Activated CD4-positive, alpha-beta T cell treated with anti-CD3 and anti-CD28 coated beads for 36 hours (primary cell): ENCODE measurements around the gene TMEM134. TPM values are rescaled to one million over a fixed set of nuclear protein-coding genes. Genes with fewer than 3 reads are reported as not detected.

ENCODE experiments used
- ATAC-seq: fragments of 200-7000 bp; cut with Tn5 transposase; one replicate; pipeline ENCODE4 v1.10.0; 2021; ENCODE audit warnings: mild to moderate bottlenecking, moderate library complexity
- CTCF ChIA-PET: fragments of 350-600 bp; sonication (Branson Sonifier 250); formaldehyde crosslinking; loops from one replicate; lab custom pipeline; 2021; ENCODE audit warnings: antibody characterized with exemption; lab: Charles Lee
- POLR2A ChIA-PET: fragments of 350-600 bp; sonication (Branson Sonifier 250); formaldehyde crosslinking; loops from one replicate; lab custom pipeline; 2021; ENCODE audit warnings: antibody characterized with exemption, inconsistent platforms; lab: Charles Lee
- DNase-seq: peaks from one replicate; pipeline ENCODE4 v3.0.0-alpha.2; 2020
- H3K27ac Mint-ChIP-seq: one replicate; pipeline ENCODE4 v1.8.0; 2021; ENCODE audit warnings: mixed read lengths
- H3K27me3 Mint-ChIP-seq: one replicate; pipeline ENCODE4 v1.8.0; 2021; ENCODE audit warnings: mixed read lengths
- H3K36me3 Mint-ChIP-seq: one replicate; pipeline ENCODE4 v1.8.0; 2021; ENCODE audit warnings: low read depth, mixed read lengths
- H3K4me1 Mint-ChIP-seq: one replicate; pipeline ENCODE4 v1.8.0; 2021; ENCODE audit warnings: mixed read lengths
- H3K4me3 Mint-ChIP-seq: one replicate; pipeline ENCODE4 v1.8.0; 2021; ENCODE audit warnings: mild to moderate bottlenecking, moderate library complexity, mixed read lengths
- H3K9me3 Mint-ChIP-seq: one replicate; pipeline ENCODE4 v1.8.0; 2021; ENCODE audit warnings: low read depth, mixed read lengths
- intact Hi-C, 2 experiments: fragments of 100-400 bp; cut with DNase I in 1 of 2; cut with micrococcal nuclease in 1 of 2; formaldehyde crosslinking; loops; one replicate each; pipeline versions ENCODE4 v1.14.2 to v1.15.1; 2022 to 2024; cut with DNase I, micrococcal nuclease
- total RNA-seq, 2 experiments: library from RNA; stranded (reverse); gene quantifications; one replicate each; pipeline ENCODE4 v1.2.3, GENCODE V29; 2021

TMEM134 gene
- total RNA-seq, 2 experiments from 2014 or later: 69.9 to 74.7 TPM

- ChIA-PET POLR2A (no interaction called here), CTCF (interaction anchor here (0.9 kb wide), 1 partner anchor 111 kb away, joined by 5 read pairs; no protein-coding TSS in a partner anchor)
- intact Hi-C loops: no loop called here
- no peak for ATAC-seq
- Mint-ChIP-seq H3K9me3 (no peaks in the 10 kb centered on the region), H3K4me3 (no peak overlapping the region), H3K36me3 (no peaks in the 10 kb centered on the region), H3K4me1 (peaks cover 8% of the 10 kb centered on the region), H3K27ac (no peak overlapping the region), H3K27me3 (no peaks in the 10 kb centered on the region)
- DNase-seq: no peak
Measured at GRCh38 chr11:67456068-67456705, 12.9 kb downstream of the TMEM134 start.

DNA sequence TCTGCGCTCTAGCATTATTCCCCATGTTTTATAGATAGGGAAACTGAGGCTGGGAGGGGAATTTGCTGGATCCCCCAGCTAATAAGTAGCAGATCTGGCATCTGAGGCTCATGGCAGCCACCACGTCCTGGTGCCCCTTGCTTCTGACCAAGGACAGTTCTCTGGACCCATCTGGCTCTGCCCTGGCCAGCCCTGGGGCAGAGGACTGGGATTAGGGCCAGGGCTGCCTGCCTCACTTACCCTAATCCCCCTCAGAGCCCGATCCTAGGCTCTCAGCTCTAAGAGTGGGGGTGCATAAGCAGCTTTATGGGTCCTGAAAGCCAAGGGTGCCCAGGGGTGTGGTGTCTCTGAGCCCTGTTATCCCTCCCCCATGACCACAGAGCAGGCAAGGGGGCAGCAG is 14.0 kb downstream of the TMEM134 start, which contains the start of gene CABP4:
Gene CABP4, plus strand, starts transcription at position 301 of the 400 bp plus-strand sequence. Its CDS starts 70 bp downstream, at position 371.
- intact Hi-C loops: no loop called here
- ATAC-seq (no peak), DNase-seq (no peak)
- Mint-ChIP-seq H3K4me3 (no peak within 1 kb of the TSS), H3K9me3 (no peaks in the 10 kb centered on the region), H3K27ac (no peak within 1 kb of the TSS), H3K27me3 (no peaks in the 10 kb centered on the region), H3K4me1 (peaks cover 7% of the 10 kb centered on the region), H3K36me3 (no peaks in the 10 kb centered on the region)
- POLR2A ChIA-PET: no interaction called here
- CTCF ChIA-PET: no interaction called here

DNA sequence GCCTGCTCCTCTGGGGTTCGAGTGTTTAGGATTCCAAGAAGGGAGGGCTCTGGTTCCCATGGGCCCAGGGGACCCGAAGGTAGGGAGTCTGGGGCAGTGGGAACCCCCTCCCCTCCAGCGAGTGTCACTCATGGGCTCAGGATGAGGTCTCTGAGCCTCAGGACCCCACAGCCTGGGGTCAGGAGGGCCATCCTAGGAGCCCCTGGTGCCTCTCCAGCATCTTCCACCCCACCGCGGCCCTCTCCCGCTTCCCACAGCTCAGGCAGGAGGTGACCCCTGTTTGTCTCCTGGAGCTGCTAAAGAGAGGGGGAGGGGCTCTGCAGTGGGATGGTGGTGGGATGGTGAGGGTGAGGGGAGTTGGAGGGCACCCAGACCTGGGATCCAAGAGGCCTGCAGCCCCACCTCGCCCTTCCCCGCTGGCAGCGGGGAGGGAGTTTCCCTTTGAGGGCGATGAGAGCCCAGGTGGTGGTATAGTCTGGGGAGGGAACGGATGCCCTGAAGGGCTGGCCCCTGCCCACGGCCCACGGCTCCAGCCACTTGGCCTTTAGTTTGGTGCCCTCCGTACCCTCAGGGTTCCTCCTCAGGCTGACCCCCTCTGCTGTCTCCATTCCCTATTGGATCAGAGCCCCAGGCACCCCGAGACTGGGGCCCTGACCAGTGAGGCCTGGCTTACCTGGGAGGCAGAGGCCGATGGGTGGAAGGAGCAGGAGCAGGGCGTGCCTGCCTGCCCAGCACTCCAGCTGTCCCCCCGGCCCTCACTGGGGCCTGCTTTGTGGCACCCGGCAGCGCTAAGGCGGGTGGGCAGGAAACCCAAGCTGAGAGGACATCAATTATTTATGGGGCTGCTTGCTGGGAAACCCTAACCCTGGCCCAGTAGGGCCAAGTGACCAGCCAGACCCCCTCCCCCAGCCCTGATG is 15.0 kb downstream of the TMEM134 start:
- H3K27me3 Mint-ChIP-seq: no peaks in the 10 kb centered on the region
- no peak overlapping the region for H3K27ac Mint-ChIP-seq
- H3K36me3 Mint-ChIP-seq: no peaks in the 10 kb centered on the region
- H3K4me3 Mint-ChIP-seq: no peak overlapping the region
- no peak for DNase-seq
- POLR2A ChIA-PET: no interaction called here
- H3K4me1 Mint-ChIP-seq: peaks cover 10% of the 10 kb centered on the region
- ATAC-seq: no peak
- intact Hi-C loops: no loop called here
- CTCF ChIA-PET: no interaction called here
- H3K9me3 Mint-ChIP-seq: no peaks in the 10 kb centered on the region

DNA sequence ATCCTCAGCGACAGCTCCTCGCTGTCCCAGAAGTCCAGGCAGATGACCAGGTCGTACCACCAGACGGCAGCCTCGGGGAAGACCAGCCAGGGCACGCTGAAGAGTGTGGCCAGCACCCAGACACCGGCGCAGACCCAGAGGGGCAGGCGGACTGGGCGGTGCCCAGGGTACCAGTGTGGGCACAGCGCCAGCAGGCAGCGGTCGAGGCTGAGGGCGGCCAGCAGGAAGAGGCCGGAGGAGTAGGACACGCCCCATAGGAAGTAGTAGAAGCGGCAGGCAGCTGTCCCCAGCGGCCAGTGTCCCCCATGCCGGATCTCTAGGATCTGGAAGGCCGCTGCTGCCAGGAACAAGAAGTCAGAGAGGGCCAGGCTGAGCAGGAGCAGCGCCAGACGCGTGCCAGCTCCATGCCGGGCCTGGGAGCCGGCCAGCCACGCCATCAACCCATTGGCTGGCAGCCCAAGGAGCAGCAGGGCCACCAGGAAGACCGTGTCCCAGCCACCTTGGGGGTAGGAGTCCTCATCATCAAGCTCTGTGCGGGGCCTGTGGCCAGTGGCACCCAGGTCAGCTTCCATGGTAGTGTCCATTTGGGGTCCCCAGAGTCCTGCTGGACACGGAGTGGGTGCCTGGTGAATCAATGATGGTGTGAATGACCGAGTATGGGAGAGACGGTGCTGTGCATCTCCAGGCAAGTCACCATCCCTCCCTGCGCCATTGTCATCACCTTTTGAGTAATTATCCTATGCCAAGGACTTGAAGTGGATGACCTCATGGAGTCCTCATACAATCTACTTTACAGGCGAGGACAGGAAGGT is 16.7 kb downstream of the TMEM134 start, which contains the start of gene GPR152:
Gene GPR152, minus strand, starts transcription at position 589 of the 812 bp plus-strand sequence. Its CDS starts 5 bp downstream, at position 584.
- Mint-ChIP-seq H3K36me3 (no peaks in the 10 kb centered on the region), H3K27me3 (no peaks in the 10 kb centered on the region), H3K9me3 (no peaks in the 10 kb centered on the region), H3K4me3 (no peak within 1 kb of the TSS), H3K4me1 (peaks cover 22% of the 10 kb centered on the region), H3K27ac (no peak within 1 kb of the TSS)
- POLR2A ChIA-PET: interaction anchor here (0.7 kb wide), 1 partner anchor 212 kb away, joined by 4 read pairs; no protein-coding TSS in a partner anchor
- ATAC-seq: no peak
- CTCF ChIA-PET: interaction anchor here (0.6 to 0.7 kb wide), 2 partner anchors 53 to 201 kb away, joined by 3 read pairs; partner anchors contain the start of gene PITPNM1
- no peak for DNase-seq
- intact Hi-C loops: no loop called here

- intact Hi-C loops: no loop called here
- ChIA-PET CTCF (interaction anchor here (1.2 kb wide), 1 partner anchor 100 kb away, joined by 3 read pairs; no protein-coding TSS in a partner anchor), POLR2A (no interaction called here)
- ATAC-seq (no peak), DNase-seq (no peak)
- Mint-ChIP-seq H3K27me3 (no peaks in the 10 kb centered on the region), H3K27ac (no peak overlapping the region), H3K4me1 (peaks cover 30% of the 10 kb centered on the region), H3K4me3 (no peak overlapping the region), H3K9me3 (no peaks in the 10 kb centered on the region), H3K36me3 (no peaks in the 10 kb centered on the region)
Measured at GRCh38 chr11:67451658-67451976, 17.4 kb downstream of the TMEM134 start.

DNA sequence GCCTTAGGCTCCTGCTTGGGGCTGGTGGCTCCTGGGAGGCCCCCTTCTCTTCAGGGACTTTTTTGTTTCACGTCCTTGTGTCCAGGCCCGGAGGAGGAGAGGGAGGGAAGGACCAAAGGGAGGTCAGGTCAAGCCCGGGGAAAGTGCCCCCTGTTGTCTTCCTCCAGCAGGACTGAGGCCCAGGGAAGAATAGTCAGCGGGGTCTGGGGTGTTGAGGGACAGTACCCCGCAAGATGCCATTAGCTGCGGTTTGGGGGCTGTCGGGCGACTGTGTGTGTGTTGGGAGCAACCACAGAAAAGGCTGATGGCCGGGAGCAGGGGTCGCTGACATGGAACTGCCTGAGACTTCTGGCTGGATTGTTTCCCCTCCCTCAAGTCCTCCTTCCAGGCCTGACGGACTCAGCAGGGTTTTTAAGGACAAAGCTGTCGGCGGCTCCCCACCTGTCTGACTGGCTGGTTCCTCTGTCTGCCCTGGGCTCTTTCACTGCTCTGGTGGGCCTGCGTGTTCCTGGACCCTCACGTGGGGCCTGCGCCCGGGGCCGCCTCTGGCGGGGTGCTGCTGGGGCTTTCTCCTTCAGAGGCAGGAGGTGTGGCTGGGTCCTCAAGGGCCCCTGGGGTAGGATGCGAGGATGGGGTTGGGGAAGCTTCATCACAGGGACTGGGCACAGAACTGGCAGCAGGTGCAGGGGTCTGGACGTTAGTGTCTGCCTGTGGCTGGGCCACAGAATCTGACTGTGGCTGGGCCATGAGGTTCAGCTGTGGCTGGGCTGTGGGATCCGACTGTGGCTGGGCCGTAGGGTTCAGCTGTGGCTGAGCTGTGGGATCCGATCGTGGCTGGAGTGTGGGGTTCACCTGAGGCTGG is 18.0 kb downstream of the TMEM134 start:
- ATAC-seq (no peak), DNase-seq (no peak)
- ChIA-PET CTCF (interaction anchor here (0.6 to 1.2 kb wide), 3 partner anchors 100 to 1178 kb away, joined by 3 read pairs; no protein-coding TSS in a partner anchor), POLR2A (interaction anchor here (1.1 to 1.4 kb wide), 2 partner anchors 14 to 44 kb away, joined by 3 to 5 read pairs; partner anchors contain the start of gene PTPRCAP)
- Mint-ChIP-seq H3K27me3 (no peaks in the 10 kb centered on the region), H3K9me3 (no peaks in the 10 kb centered on the region), H3K27ac (no peak overlapping the region), H3K4me1 (peaks cover 35% of the 10 kb centered on the region), H3K4me3 (no peak overlapping the region), H3K36me3 (no peaks in the 10 kb centered on the region)
- intact Hi-C loops: no loop called here

GRCh38 chr11:67449116-67449844 is 19.8 kb downstream of the TMEM134 start:
- no peak for DNase-seq
- CTCF ChIA-PET: no interaction called here
- Mint-ChIP-seq H3K27ac (no peak overlapping the region), H3K4me1 (peaks cover 53% of the 10 kb centered on the region), H3K4me3 (no peak overlapping the region), H3K27me3 (no peaks in the 10 kb centered on the region), H3K9me3 (no peaks in the 10 kb centered on the region), H3K36me3 (no peaks in the 10 kb centered on the region)
- intact Hi-C loops: no loop called here
- POLR2A ChIA-PET: interaction anchor here (1.4 kb wide), 1 partner anchor 12 kb away, joined by 5 read pairs; the partner anchor contains the start of gene PTPRCAP
- ATAC-seq: no peak

DNA sequence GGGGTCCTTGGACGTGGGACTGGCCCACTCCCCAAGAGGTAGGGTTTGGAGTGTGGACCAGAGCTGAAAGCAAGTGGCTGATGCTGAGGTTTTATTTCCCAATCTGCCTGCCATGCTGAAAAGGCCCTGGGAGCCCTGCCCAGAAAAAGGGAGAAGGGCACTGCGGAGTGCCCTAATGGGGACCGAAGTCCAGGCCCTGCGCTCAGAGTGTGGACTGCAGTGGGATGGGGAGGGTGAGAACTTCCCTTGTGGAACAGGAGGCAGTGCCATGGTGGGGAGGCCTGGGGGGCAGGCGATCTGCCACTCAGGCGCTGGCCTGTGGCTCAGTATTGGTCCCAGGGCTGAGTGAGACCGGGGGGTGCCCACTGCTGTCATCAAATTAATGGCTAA is 20.8 kb downstream of the TMEM134 start:
- Mint-ChIP-seq H3K27ac (peak overlapping the region; percentile 19), H3K4me3 (no peak overlapping the region), H3K36me3 (no peaks in the 10 kb centered on the region), H3K4me1 (peaks cover 54% of the 10 kb centered on the region), H3K27me3 (no peaks in the 10 kb centered on the region), H3K9me3 (no peaks in the 10 kb centered on the region)
- POLR2A ChIA-PET: interaction anchor here (0.5 kb wide), 1 partner anchor 26 kb away, joined by 4 read pairs; no protein-coding TSS in a partner anchor
- no peak for ATAC-seq
- intact Hi-C loops: no loop called here
- no peak for DNase-seq
- CTCF ChIA-PET: interaction anchor here (1.2 to 1.4 kb wide), 2 partner anchors 9 to 10 kb away, joined by 4 read pairs; partner anchors contain the start of gene PTPRCAP

- no peaks in the 10 kb centered on the region for H3K36me3 Mint-ChIP-seq
- no peaks in the 10 kb centered on the region for H3K27me3 Mint-ChIP-seq
- intact Hi-C loops: no loop called here
- POLR2A ChIA-PET: no interaction called here
- peak overlapping the region; percentile 91 for H3K27ac Mint-ChIP-seq
- DNase-seq: no peak
- no peaks in the 10 kb centered on the region for H3K9me3 Mint-ChIP-seq
- no peak overlapping the region for H3K4me3 Mint-ChIP-seq
- CTCF ChIA-PET: no interaction called here
- ATAC-seq: no peak
- peaks cover 69% of the 10 kb centered on the region for H3K4me1 Mint-ChIP-seq
Measured at GRCh38 chr11:67445515-67445914, 23.5 kb downstream of the TMEM134 start.
